GM18508 (cell line): ENCODE measurements around the gene VCAM1.
"Not testable (repeated sequence)": the region's sequence is repeated elsewhere in the genome, so short reads cannot be mapped to it uniquely, and the experiment has no call there.

ENCODE experiments used
- ATAC-seq: cut with Tn5 transposase; IDR thresholded peaks from one replicate; pipeline ENCODE4 v1.9.1; 2021; ENCODE audit warnings: moderate number of reproducible peaks; ENCODE audit not compliant: insufficient read depth, unreplicated experiment

The VCAM1 gene

GRCh38 chr1:100769906-100770646 is 50.5 kb downstream of the VCAM1 start:
- no peak for ATAC-seq

- ATAC-seq = no peak
These were observed 53.9 kb downstream of the VCAM1 start for GRCh38 chr1:100773444-100773843.

GRCh38 chr1:100774370-100774769 is 54.8 kb downstream of the VCAM1 start:
- ATAC-seq = no peak

GRCh38 chr1:100775483-100775882 is 55.9 kb downstream of the VCAM1 start:
- ATAC-seq = no peak

GRCh38 chr1:100778748-100779147 is 59.2 kb downstream of the VCAM1 start:
- no peak for ATAC-seq

- ATAC-seq = no peak
These were observed 61.3 kb downstream of the VCAM1 start for GRCh38 chr1:100780814-100781213.

GRCh38 chr1:100781728-100782127 is 62.2 kb downstream of the VCAM1 start:
- ATAC-seq = not testable (repeated sequence)

- no peak for ATAC-seq
These were observed 63.0 kb downstream of the VCAM1 start for GRCh38 chr1:100782473-100783039.

- ATAC-seq = no peak
These were observed 66.0 kb downstream of the VCAM1 start for GRCh38 chr1:100785470-100786052.

- no peak for ATAC-seq
These were observed 67.3 kb downstream of the VCAM1 start for GRCh38 chr1:100786870-100787269.
